GM21528 (cell line): ENCODE results near the gene KCNQ4.

Source experiments
- ATAC-seq: cut with Tn5 transposase; IDR thresholded peaks from one replicate; pipeline ENCODE4 v1.9.1; 2021; ENCODE audit warnings: mild to moderate bottlenecking, moderate library complexity; ENCODE audit not compliant: unreplicated experiment, low FRiP score

The KCNQ4 gene

GRCh38 chr1:40793617-40794016 lies 10.0 kb downstream of the KCNQ4 start:
- no peak for ATAC-seq

DNA sequence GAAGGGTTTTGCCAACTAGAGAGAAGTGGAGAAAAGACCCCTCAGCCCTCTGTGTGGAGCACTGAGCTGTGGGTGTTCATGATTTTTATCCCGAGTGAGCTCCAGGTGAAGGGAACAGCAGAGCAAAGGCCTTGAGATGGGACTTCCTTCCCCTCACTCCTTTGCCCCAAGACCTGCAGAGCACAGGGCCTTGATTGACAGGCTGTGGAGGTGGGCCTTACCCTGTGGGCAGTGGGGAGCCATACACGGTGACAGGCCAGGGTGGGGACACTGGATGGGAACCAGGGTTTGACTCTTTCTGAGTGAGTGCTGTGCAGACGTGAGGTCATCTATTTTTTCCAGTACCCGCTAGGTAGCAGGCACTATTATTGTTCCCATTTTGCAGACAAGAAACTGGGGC lies 10.5 kb downstream of the KCNQ4 start:
- no peak for ATAC-seq

DNA sequence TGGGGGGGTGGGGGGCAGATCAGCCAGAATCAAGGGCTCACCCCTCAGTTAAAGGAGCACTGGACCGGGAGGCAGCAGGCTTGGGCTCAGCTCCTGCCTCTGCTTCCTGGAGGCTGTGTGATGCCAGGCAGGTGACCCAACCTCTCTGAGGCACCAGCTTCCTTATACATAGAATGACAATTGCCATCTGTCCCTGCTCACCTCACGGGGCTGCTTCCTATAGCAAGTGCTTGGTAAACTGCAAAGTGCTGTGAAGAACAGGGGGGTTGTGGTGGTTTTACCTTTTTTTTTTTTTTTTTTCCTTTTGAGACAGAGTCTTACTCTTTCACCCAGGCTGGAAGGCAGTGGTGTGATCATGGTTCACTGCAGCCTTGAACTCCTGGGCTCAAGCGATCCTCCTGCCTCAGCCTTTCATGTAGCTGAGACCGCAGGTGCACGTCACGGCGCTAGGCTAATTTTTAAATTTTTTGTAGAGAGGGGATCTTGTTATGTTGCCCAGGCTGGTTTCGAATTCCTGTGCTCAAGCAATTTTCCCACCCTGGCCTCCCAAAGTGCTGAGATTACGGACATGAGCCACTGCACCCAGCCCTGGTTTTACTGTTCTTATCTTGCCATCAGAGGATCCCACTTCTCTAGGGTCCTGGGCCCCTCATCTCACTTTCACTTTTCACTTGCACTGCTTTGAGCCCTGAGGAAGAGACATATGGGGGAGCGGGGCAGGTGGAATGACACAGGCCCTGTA lies 11.6 kb downstream of the KCNQ4 start:
- no peak for ATAC-seq

DNA sequence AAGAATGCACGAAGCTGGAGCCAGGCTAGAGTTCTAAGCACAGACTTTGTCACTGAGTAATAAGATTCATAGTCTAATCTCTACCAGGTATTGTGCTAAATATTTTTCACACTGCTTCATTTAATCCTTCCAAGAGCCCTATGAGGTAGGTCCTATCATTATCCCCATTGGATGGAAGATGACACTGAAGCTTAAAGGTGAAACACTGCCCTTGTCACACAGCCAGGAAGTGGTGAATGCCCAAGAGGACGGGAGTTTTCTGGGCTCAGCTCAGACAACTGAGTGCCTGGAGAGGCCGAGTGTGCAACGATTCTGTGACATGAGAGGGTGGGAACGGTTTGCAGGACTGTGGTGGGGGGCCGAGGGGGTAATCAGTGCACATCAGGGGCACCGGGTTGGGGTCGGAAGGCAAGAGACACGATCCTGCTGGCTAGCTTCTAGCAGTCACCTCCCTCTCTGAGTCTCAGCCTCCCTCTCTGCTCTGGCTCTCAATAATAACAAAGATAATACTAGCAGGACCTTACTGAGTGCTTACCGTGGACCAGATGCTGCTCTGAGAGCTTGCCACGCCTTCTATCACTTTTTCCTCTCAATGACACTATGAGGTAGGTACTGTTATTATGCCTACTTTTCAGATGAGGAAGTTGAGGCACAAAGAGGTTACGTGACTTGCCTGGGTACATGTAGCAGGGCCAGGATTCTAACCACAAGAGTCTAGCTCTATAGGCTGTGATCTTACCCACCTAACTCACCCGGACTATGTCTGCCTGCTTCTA lies 12.4 kb downstream of the KCNQ4 start:
- ATAC-seq, result no peak

GRCh38 chr1:40796939-40797667 lies 13.5 kb downstream of the KCNQ4 start:
- no peak for ATAC-seq

DNA sequence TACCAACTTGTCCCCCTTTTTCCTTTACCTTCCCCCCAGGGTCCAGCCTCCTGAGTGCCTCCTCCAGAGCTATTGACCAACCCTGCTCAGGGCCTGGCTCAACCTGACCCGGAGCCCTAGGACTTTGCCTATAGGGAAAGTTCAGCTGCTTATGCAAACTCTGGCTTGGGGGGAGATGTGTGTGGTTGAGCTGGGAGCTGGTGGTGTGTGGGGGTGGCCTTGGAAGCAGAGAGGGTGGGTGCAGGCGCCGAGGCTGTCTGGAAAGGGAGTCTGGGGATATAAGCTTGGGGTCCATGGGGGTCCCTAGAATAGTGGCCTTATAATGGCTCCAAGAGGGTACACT lies 14.1 kb downstream of the KCNQ4 start:
- no peak for ATAC-seq

DNA sequence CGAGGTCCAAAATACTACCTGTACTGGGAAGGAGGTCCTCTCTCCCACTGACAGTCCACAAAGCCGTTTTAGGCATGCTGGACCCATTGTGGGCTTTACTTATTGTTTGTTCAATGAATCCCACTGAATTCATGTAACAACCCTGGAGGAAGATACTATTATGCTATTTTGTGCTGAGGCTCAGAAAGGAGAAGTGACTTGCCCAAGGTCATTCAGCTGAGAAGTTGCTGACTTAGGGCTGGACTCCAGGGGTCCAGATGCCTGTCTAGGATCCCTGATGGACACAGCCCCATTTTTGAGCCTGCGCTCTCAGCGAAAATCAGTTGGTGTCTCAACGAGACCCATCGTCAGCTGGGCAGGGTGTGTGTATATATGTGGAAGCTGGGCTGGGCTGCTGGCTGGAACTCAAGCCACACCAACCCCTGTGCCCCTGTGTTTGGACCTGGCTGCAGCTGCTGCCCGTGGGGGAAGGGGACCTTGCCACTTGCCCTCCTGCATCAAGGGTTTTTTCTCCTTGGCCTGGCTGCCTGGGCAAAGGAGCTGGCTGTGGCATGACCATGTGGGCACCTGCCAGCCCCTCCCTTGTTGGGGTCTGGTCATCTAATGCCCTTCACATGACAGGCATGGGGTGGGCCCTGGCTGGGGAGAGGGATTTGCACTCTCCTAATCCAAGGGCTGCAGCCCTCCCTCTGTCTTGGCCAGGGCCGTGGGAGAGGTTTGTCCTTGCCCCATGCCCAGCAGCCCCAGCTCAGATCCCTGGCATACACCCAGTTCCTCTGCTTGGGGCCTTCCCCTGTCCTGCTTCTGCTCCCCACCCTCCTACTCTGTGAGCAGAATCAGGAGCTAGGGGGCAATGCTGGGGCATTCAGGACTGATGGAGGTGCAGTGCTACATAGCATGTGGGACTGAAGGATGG lies 15.0 kb downstream of the KCNQ4 start:
- no peak for ATAC-seq

- no peak for ATAC-seq
Observed at GRCh38 chr1:40799351-40799867, 15.8 kb downstream of the KCNQ4 start.

DNA sequence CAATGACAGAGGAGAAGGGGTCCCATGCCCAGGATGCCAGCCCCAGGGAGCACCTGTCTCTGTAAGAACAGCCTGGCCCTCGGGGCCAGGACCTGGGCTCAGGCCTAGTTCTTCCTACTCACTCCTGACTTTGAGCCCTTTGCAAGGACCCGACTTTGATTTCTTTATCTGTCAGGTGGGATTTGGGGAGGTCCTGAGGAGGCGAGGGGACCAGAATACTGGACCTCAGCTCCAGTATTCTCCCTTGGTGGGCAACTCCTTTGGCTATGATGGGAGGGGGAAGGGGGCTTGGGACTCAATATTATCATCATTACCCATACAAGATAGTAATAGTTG lies 18.1 kb downstream of the KCNQ4 start:
- ATAC-seq, result no peak

- no peak for ATAC-seq
Observed at GRCh38 chr1:40802078-40802741, 18.6 kb downstream of the KCNQ4 start.

DNA sequence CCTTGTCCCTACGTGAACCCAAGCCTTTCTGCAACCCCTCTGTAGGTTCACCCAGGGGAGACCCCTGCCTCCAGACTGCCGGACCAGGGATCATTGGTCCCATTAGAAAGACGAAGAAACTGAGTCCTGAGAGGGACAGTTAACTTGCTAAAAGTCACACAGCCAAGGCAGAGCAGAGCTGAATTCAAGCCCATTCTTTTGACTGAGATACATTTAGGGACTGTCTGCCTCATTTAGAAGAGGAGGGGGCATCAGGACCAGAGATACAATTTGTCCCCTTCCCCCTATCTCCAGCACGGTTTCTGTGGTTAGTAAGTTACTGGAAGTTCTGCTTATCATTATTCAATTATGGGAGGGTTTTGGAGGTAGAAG lies 19.1 kb downstream of the KCNQ4 start:
- ATAC-seq, result no peak

DNA sequence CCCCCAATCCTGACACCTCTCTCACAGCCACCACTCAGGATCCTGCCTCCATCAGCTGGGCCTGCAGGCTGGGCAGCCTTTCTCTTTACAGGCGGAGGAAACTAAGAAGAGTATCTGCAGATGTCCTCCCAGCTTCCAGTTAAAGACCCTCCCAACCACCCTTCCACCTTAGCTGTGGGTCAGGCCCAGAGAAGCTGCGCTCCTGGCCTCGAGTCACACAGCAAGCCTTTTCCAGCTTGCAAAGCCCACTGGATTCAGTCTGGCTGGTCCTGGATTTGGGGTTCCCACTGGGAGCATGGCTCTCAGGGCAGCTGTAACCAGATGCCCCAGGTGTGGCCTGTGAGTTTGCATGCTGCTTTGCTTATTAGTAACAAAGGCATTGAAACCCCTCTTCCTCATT lies 19.9 kb downstream of the KCNQ4 start:
- ATAC-seq, result no peak

DNA sequence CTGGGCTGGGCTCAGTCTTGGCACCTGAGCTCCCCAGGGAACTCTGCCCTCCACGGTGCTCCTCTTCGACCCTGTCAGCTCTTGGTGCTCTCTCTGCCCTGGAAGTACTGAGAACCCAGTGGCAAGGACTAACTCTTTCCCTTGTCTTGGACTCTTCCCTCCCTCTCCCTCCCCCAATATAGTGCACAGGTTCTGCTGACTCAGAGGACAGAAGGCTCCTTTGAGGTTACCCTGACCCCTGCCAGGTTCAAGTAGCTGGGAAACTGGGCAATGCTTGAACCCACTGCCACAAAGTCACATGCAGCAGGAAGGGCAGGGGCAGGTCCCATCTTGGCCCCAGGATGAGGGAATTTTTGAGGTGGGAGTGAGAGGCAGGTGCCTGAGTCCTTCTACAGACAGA lies 20.3 kb downstream of the KCNQ4 start:
- no peak for ATAC-seq

DNA sequence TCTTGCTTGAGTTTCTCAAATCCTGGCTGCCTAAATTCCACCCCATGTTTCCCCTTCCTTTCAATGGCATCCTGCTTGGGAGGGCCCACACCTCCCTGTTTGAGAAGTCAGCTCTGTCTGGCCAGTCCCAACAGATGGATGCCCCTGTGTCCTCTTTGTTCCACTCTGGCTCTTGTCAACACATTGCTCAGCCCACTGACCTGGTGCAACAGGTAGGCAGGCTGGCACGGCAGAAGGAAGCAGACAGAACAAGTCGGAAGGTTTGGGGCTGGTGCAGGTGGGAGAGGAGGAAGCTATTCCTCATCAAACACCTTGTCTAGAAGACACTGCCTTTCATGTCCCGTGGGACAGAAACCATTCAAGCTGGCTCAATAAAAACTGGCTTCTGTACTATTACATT lies 22.7 kb downstream of the KCNQ4 start:
- no peak for ATAC-seq

- no peak for ATAC-seq
Observed at GRCh38 chr1:40806731-40807695, 23.4 kb downstream of the KCNQ4 start.

- no peak for ATAC-seq
Observed at GRCh38 chr1:40808002-40808401, 24.4 kb downstream of the KCNQ4 start.

GRCh38 chr1:40808444-40808843 lies 24.9 kb downstream of the KCNQ4 start:
- no peak for ATAC-seq

DNA sequence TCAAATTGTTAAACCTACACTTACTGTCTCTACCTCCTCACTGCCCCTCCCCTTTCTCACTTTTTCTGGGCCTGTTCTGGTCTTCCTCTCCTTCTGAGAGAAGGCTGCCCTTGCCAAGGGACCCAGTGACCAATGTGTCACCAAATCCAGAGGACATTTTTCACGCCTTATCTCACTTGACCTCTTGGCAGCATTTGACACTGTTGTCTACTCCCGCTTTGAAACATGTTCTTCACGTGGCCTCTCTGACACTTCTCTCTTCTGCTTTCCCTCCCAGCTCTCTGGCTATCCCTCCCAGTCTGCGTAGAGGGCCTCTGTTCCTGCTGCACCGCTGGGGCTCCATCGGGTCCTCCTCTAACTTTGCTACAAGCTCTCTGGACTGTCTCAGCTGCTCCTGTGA lies 25.3 kb downstream of the KCNQ4 start:
- ATAC-seq, result no peak

DNA sequence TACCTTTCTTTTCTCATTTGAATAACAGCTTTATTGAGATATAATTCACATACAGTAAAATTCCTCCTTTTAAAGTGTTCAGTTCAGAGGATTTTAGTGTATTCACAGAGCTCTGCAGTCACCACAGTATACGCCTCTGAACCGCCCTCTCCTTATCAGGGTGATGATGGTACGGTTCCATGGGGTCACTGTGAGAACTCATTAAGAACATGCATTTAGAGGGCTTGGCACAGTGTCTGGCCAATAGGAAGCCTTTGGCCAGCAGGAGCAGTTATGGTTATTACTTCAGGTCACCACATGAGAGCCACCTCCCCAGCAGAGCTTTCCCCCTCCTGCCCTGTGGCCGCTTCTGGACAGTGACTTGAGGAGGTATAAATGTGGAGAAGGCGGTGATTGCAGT lies 27.3 kb downstream of the KCNQ4 start:
- no peak for ATAC-seq
